Smooth muscle cell of trachea (primary cell): ENCODE measurements around the gene PRKCA. TPM values are rescaled to one million over a fixed set of nuclear protein-coding genes. Genes with fewer than 3 reads are reported as not detected.

Experiments used
- total RNA-seq: library from RNA; depleted of rRNA; stranded (reverse); fragments of >200 nt; gene quantifications from 2 replicates; pipeline ENCODE4 v1.2.1, GENCODE V29; 2014

PRKCA gene
- total RNA-seq = 45.7 and 48.6 TPM in 2 replicates

GRCh38 chr17:66301864-66302741, at the start of gene PRKCA:
PRKCA (plus strand) TSS chr17:66302613.

GRCh38 chr17:66834919-66835454, 532.6 kb downstream of the PRKCA start, which contains the start of gene CACNG5:
CACNG5 (plus strand) TSS chr17:66835117; CDS start chr17:66877333, 42,216 bp downstream.

Other genes with a start within 250 kb of the PRKCA start
- 5.0 and 5.4 TPM in 2 replicates for gene CEP112, start 110.5 kb upstream of the PRKCA start, total RNA-seq
- not detected in 2 replicates for gene APOH, start 73.2 kb upstream of the PRKCA start, total RNA-seq